HG02840 (cell line): ENCODE measurements around the gene GALNS.
"Not testable (repeated sequence)": the region's sequence is repeated elsewhere in the genome, so short reads cannot be mapped to it uniquely, and the experiment has no call there.

Source experiments
- ATAC-seq: cut with Tn5 transposase; IDR thresholded peaks from one replicate; pipeline ENCODE4 v1.9.1; 2021; ENCODE audit warnings: mild to moderate bottlenecking, moderate library complexity, moderate number of reproducible peaks; ENCODE audit not compliant: unreplicated experiment, low FRiP score

Gene GALNS

DNA sequence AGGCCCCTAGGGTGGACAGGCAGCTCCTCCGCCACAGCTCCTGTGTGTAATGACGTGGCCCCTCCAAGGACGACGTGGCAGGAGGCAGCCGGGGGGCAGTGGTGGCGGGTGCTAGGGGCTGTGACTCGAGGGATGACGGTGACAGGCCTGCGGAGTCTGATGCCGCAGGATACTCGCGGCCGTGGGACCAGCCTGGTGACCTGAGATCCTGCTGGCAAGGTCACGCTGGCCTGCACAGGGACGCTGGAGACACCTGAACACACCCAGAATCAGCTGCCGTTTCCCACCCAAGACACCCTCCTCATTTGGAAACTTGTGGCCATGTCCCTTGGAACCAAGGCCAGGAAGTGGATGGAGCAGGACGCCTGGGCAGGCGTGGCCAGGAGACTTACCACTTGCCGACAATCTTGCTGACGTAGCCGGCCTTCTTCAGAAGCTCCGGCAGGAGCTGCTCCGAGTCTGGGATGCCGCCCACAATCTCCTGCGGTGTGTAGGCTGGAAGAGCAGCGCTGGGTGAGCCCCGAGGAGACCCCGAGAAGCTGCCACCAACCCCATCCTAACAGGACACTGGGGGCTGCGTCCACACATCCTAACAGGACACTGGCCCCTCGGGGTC is 16.0 kb downstream of the GALNS start:
- no peak for ATAC-seq

DNA sequence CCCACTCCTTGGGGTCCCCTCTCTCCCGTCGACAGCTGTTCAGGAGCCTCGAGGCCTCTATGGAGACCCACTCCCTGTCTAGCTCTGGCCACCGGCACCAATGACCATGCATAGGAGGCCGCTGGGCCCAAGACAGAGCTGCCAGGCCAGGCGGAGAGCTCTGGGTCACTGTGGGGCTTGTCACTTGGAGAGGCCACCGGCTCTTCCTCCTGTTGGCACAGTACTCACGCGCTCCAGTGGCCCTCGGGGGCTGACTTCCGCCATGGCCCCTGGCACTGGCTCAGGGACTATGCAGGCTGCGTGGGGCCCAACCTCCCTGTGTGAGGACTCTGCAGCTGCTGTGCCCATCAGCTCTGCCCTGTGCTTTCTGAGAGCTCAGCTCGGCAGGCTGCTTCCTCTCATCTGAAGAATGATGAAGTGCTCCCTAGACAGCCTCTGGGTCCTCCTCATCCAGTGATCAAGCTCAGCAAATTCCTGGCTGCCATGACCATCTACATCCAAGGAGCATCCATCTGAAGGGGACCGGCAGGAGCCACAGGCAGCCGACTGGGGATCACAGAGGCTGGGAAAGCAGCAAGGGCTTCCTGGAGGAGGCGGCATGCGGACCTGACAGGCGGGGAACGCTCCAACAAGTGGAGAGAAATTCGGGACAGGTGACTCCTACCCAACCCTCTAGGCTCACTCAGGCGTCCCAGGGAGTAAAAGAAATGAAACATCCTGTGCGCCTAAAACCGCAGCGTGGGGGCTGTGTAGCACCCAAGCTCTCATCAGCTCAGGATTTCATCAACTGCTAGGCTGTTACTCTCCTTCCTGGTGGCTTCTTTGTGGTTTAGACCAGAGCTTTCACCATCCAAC is 16.8 kb downstream of the GALNS start:
- ATAC-seq = no peak

DNA sequence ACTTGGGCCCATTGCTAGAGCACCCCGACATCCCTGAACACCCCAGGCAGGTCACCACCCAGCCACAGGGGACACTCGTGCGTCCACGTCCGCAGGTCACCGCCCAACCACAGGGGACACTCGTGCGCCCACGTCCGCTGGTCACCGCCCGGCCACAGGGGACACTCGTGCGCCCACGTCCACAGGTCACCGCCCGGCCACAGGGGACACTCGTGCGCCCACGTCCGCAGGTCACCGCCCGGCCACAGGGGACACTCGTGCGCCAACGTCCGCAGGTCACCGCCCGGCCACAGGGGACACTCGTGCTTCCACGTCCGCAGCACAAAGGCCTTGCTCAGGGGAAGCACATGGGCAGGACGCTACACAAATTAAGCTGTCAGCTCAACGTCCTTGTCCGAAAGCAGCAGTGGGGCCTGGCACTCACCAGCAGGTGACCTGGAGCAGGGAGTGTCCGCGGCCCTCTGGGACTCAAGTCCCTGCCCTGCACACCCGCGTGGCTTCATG is 17.7 kb downstream of the GALNS start:
- ATAC-seq = no peak

DNA sequence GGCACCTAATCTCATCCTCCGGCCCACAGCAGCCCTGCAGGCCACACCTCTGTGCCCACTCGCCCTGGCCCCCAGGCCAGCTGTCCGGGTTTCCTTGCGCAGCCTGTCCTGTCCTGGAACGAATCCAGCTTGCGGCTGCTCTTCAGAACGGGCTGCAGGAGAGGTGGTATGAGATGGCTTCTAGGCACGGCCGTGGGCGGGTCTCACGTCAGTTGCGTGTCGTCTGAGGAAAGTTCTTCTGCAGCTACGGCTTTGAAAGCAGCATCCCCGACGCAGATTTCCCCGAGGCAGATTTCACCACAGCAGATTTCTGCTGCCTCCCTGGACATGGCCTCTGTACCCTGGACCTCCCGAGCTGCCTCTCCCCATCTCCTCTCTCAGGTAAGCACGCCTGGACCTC is 18.2 kb downstream of the GALNS start:
- no peak for ATAC-seq

DNA sequence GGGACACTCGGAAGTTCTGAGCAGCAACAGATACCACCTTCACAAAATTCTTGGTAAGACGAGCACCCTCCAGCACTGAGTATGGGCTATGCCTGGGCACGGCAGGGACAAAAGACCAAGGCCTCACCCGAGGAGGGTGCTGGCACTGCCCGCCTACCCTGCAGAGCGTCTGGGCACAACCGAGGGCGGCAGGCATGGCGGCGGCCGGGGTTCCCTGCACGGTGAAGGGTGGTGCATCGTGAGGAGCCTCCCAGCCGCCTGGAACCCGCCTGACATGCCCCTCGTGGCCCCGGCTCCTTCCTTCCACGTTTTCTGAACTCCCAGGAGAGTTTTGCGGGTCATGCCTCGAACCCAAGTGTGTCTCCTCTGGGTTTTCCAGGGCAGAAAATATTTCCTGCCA is 18.9 kb downstream of the GALNS start:
- ATAC-seq = no peak

DNA sequence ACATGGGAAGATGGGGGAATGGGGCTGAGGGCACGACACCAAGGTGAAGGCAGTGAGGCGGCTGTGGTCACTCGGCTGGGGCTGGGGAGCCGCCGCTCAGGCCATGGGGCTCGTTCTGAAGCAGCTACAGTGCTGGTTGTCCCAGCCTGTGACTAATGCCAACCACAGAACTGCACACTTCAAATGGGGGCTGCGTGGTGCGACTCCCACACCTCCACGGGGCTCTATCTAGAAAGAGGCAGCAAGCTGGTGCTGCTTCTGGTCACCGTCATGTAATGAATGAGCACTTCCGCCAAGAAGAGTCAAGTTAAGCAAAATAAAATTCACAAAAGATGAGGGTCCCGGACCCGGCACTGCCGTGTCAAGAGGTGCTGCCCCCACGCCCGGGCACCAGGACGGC is 20.0 kb downstream of the GALNS start:
- no peak for ATAC-seq

DNA sequence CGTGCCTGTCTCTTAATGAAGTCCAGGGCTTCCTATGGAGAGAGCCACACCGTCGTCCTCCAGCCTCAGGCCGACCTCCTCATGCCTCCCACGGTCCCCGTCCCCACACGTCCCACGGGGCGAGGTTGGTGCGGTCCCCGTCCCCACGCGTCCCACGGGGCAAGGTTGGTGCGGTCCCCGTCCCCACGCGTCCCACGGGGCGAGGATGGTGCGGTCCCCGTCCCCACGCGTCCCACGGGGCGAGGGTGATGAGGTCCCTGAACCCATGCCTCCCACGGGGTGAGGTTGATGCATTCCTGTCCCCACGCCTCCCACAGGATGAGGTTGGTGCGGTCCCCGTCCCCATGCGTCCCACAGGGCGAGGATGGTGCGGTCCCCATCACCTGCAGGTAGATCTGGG is 20.9 kb downstream of the GALNS start:
- no peak for ATAC-seq

DNA sequence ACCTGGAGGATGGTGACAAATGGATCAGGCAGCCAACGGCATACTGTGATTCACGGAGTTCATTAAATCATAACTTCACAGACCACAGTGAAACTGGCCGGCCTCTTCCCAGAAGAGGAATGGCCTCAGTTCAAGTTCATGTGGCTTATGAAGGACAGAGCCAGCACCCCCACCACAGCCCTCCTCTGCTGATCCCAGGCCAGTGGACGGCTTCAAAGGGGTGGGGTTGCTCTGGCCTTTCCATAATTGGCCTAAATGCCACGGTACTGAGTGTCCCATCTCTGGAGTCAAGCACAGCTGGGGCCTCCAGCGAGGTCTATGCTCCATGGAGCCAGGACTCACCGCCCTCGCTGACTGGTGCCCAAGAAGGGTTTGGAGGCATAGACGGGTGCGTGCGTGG is 21.4 kb downstream of the GALNS start:
- no peak for ATAC-seq

DNA sequence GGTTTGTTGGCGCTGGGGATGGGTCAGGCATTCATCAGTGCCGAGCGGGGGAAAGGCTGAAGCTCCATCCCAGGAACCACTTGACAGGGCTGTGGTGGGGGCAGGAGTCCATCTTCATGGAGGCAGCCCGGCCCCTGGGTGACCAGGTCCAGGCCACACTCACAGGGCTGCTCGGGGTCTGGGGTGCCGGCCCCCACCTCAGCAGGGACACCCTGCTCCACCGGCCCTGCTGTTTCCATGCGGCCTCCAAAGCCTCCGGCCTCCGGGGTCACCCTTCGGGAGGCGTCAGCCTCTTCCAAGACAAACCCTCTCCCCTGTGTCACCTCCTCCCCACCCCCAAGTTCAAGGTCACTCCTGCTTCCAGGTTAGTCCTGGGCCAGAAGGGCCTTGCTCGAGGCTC is 22.1 kb downstream of the GALNS start:
- no peak for ATAC-seq

DNA sequence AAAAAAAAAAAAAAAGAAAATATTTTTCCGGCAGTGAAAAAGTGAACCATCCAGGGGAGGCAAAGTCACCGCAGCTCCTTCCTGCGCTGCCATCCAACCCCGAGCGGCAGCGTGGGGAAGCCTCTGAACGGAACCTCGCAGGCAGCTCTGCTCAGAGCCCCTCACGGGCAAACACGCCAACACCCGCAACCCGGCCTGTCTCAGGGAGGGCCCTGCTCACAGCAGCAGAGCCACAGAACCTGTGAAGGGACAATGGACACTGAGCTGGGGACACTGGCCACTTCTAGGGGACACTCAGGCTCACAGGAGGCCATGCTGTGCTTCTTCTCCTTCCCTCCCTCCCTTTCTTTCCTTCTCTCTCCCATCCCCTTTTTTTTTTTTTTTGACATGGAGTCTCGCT is 23.7 kb downstream of the GALNS start:
- ATAC-seq = no peak

DNA sequence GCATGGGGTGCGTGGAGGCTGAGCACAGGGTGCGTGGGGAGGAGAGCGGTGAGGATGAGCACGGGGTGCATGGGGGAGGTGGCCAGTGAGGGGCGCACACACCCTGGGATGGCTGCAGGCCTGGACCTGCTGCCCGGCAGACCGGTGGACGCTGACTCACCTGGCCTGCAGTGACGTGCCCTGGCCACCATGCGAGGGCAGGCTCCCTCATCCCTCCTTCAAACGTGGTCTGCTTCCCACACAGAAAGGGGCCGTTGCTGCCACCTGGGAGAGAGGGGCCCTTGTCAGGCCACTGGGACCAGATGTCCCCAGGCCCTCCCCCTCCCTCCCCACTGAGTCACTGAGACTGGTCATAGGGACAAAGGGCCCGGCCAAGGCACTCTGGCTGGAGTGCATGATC is 24.9 kb downstream of the GALNS start:
- no peak for ATAC-seq

DNA sequence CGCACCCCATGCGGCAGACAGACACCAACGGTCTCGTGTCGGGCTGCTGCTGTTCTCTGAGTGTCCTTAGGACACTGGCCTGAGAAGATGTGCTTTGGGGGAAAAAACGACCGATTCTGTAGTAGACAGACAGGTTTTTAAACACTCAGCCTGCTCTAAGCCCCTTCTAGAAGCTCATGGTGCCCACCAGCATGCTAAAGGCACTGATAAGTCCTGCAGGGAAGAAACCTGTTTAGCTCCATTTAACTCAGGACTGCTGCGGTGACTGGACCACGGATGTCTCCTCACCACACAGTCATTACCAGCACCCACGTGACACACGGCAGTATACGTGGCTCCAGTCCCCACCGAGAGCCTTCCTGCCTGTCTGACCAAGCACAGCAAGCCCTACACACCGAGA is 26.0 kb downstream of the GALNS start:
- no peak for ATAC-seq

DNA sequence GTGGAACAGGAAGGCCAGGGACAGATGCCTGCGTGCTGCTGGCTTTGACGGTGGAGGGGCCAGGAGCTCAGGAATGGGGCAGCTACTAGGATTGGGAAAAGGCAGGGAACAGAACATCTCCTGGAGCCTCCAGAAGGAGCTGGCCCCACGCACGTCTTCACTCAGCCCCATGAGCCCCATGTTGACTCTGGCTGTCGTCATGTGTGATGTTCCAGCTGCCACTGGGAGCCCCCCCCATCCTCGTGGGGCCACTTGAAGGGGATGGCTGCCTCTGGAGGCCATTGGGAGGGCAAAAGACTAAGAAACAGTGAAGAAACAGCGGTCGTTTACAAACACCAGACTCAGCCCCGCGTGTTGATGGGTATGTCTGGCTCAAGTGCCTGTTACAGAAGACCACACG is 26.5 kb downstream of the GALNS start:
- ATAC-seq = no peak

DNA sequence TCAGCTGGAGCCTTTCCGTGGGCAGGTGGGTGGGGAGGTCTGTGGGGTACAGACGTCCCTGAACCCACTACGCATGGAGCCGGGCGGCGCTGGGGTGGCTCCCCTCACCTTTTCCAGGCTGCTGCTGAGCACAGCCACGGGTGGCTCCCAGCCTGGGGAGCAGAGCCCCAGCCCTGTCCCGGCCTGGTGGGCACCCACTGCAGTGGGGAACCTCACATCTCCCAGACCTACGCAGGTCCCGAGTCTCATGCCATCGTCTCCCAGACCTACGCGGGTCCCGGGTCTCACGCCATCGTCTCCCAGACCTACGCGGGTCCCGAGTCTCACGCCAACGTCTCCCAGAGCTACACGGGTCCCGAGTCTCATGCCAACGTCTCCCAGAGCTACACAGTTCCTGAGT is 28.0 kb downstream of the GALNS start:
- no peak for ATAC-seq

DNA sequence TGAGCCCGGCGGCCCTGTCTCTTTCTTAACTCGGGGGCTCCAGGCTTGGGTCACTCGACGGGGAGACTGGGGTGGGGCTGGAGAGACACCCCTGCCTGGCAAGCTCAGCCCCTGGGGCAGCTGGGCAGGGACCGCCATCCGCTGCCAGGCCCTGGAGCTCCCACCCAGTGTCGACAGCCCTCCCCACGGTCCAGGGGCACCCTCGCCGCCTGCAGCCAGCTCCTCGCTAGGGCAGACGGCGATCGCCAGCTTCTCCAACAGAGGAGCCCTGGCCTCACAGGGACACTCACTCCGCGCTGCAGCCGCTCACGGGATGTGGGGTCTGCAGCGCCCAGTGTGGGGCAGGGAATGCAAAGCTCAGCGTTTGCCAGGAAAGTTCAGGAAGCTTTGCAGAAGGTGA is 29.0 kb downstream of the GALNS start:
- ATAC-seq = no peak

DNA sequence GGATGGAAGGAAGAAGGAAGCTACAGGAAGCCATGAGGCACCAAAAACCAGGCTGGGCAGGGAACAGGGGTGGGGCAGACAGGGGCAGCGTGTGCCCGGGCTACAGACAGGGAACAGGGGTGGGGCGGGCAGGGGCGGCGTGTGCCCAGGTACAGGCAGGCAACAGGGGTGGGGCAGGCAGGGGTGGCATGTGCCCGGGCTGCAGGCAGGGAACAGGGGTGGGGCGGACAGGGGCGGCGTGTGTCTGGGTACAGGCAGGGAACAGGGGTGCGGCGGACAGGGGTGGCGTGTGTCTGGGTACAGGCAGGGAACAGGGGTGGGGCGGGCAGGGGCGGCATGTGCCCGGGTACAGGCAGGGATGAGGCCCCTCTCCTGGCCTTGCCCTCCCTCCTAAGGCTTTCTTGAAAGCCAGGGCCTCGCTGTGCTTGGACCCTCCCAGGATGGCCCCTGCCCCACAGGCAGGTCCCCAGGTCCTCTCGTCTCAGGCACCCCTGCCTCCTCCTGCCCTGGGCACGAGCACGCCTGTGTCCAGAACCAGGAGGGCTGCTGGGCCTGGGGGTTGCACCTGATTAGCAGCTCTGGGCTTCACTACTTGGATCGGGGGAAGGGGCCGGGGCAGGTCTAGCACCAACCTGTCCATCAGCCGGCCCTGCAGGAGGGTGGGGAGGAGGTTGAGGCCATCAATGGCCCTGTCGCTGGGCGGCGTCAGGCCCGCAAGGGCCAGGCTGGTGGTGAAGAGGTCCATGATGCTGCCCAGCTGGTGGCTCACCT is 30.5 kb downstream of the GALNS start:
- no peak for ATAC-seq

DNA sequence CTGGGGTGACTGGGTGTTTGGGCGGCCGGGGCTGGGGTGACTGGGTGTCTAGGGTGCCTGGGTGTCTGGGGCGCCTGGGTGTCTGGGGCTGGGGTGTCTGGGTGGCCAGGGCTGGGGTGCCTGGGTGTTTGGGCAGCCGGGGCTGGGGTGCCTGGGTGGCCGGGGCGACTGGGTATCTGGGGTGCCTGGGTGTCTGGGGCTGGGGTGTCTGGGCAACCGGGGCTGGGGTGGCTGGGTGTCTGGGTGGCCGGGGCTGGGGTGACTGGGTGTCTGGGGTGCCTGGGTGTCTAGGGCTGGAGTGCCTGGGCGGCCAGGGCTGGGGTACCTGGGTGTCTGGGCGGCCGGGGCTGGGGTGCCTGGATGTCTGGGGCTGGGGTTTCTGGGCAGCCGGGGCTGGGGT is 31.6 kb downstream of the GALNS start:
- ATAC-seq = no peak

DNA sequence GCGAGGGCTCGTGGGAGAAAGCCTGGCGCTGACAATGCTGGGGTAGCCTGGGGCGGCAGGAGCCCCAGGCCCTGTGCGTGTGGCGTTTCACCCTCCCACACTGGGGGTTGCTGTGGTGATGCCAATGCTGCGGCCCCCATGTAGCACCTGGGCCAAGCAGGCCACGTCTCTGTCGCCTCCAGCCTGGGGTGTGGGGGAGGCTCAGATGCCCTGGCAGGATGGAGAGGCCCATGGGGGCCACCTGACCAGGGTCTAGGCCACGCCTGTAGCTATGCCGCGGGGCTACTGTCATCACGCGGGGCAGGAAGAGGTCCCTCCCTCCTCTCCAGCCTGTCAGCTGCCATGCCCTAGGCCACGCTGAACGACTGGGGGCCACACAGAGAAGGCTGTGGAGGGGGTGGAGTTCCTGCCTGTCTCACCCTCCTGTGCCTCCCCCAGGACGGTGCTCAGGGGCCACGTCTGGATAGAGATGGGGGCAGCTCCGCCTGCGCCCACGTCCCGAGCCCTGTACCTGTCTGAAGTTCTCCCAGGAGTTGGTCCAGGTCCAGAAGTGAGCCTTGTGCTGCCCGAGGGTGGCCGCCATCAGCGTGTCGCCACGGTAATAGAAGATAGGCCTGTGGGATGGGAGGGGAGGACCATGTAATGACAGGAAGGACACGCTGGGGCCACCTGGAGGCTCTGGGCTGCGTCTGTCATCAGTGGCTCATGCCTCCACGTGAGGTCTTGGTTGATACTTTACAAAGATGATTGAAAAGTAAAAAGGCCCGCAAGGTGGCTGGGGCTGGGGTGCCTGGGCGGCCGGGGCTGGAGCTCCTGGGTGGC is 32.3 kb downstream of the GALNS start:
- no peak for ATAC-seq

DNA sequence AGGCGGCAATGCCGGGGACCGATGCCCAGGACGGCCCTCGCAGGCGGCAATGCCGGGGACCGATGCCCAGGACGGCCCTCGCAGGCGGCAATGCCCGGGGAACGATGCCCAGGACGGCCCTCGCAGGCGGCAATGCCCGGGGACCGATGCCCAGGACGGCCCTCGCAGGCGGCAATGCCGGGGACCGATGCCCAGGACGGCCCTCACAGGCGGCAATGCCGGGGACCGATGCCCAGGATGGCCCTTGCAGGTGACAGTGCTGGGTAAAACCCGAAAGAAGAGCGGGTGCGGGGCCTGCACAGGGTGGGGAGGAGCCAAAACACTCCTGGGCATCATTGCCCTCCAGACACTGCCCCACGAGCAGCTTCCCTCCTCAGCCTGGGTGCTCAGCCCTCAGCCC is 33.1 kb downstream of the GALNS start:
- ATAC-seq = not testable (repeated sequence)

DNA sequence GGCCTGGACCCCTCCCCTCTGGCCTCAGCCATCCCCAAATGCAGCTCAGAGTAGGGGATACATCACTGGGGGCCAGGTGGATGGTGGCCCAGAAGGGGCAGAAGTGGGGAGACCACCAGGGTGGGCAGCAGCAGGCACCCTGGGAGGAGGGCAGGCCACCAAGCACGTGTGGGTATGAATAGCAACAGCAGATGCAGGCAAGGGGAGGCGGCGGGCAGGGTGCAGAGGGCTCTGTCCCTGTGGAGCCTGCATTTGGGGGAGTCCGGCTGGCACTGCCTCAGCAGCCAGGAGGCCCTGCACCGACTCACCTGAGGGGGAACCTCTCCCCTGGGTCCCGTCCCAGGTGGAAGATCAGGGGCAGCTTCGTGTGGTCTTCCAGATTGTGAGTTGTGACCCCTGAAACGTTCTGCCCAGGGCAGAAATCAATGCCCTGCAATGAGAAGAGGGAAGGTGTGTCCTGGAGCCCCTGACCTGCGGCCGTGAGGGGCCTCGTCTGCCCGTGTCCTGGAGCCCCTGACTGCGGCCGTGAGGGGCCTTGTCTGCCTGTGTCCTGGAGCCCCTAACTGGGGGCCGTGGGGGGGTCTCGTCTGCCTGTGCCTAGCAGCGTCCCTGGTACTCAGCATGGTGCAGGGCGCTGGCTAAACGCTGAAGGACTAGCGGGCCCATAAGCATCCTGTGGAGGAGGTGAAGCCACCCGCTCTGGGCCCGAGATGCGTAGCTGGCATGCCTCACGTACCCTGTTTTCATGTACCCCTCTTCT is 34.3 kb downstream of the GALNS start:
- ATAC-seq = no peak
